ENCODE measurements around the gene TP53I11.

TP53I11 gene

GRCh38 chr11:44986315-44986714, 35.6 kb upstream of the TP53I11 start (continued):
- no peak for TF ChIP-seq GLIS3 (CRISPR knock-in tag; IDR thresholded peaks at IDR 0.05)
- no peak for TF ChIP-seq TSHZ2 (CRISPR knock-in tag; IDR thresholded peaks at IDR 0.05)

- ATAC-seq: no peak
- TF ChIP-seq PPARA (CRISPR knock-in tag; IDR thresholded peaks at IDR 0.05; ENCODE audit: borderline replicate concordance) (no peak), CREB5 (CRISPR knock-in tag; IDR thresholded peaks at IDR 0.05; ENCODE audit: low read depth) (no peak), GLIS3 (CRISPR knock-in tag; IDR thresholded peaks at IDR 0.05) (no peak), ESRRG (CRISPR knock-in tag; IDR thresholded peaks at IDR 0.05) (no peak), ZNF565 (CRISPR knock-in tag; conservative IDR thresholded peaks at IDR 0.05; ENCODE audit: low read depth) (no peak), POU6F1 (CRISPR knock-in tag; IDR thresholded peaks at IDR 0.05; ENCODE audit: borderline replicate concordance, low read depth) (no peak), ARNTL (CRISPR knock-in tag; IDR thresholded peaks at IDR 0.05; ENCODE audit: borderline replicate concordance, low read depth) (no peak), OSR1 (CRISPR knock-in tag; IDR thresholded peaks at IDR 0.05) (no peak), ZC3H10 (CRISPR knock-in tag; IDR thresholded peaks at IDR 0.05) (no peak), ZNF70 (CRISPR knock-in tag; IDR thresholded peaks at IDR 0.05) (no peak), BACH2 (CRISPR knock-in tag; IDR thresholded peaks at IDR 0.05; ENCODE audit: borderline replicate concordance) (no peak), RARB (CRISPR knock-in tag; IDR thresholded peaks at IDR 0.05) (no peak)
Measured at GRCh38 chr11:44985721-44986120, 35.0 kb upstream of the TP53I11 start.

GRCh38 chr11:44983786-44984185, 33.1 kb upstream of the TP53I11 start:
- no peak for ATAC-seq

GRCh38 chr11:44982496-44983062, 31.9 kb upstream of the TP53I11 start:
- no peak for ATAC-seq
- no peak for TF ChIP-seq PPARA (CRISPR knock-in tag; IDR thresholded peaks at IDR 0.05; ENCODE audit: borderline replicate concordance)
- no peak for TF ChIP-seq ARNTL (CRISPR knock-in tag; IDR thresholded peaks at IDR 0.05; ENCODE audit: borderline replicate concordance, low read depth)
- TF ChIP-seq PATZ1 (CRISPR knock-in tag; IDR thresholded peaks at IDR 0.05; ENCODE audit: borderline replicate concordance): no peak
- no peak for TF ChIP-seq SNAI2 (CRISPR knock-in tag; IDR thresholded peaks at IDR 0.05)
- no peak for TF ChIP-seq TOX (CRISPR knock-in tag; IDR thresholded peaks at IDR 0.05; ENCODE audit: borderline replicate concordance)
- no peak for TF ChIP-seq POU6F1 (CRISPR knock-in tag; IDR thresholded peaks at IDR 0.05; ENCODE audit: borderline replicate concordance, low read depth)
- TF ChIP-seq ZNF70 (CRISPR knock-in tag; IDR thresholded peaks at IDR 0.05): no peak
- TF ChIP-seq ESRRG (CRISPR knock-in tag; IDR thresholded peaks at IDR 0.05): no peak
- no peak for TF ChIP-seq CREB5 (CRISPR knock-in tag; IDR thresholded peaks at IDR 0.05; ENCODE audit: low read depth)
- no peak for TF ChIP-seq OSR1 (CRISPR knock-in tag; IDR thresholded peaks at IDR 0.05)

More at GRCh38 chr11:44983786-44984185, 33.1 kb upstream of the TP53I11 start:
- no peak for TF ChIP-seq RARB (CRISPR knock-in tag; IDR thresholded peaks at IDR 0.05)
- no peak for TF ChIP-seq TOX (CRISPR knock-in tag; IDR thresholded peaks at IDR 0.05; ENCODE audit: borderline replicate concordance)
- TF ChIP-seq SNAI2 (CRISPR knock-in tag; IDR thresholded peaks at IDR 0.05): no peak
- no peak for TF ChIP-seq CREB5 (CRISPR knock-in tag; IDR thresholded peaks at IDR 0.05; ENCODE audit: low read depth)
